Esophagus muscularis mucosa (tissue), 4 donors: Measurements from ENCODE around the gene CCDC40. TPM values are rescaled to one million over a fixed set of nuclear protein-coding genes. Genes with fewer than 3 reads are reported as not detected.

ENCODE experiments used
- DNase-seq: peaks from one replicate; pipeline ENCODE4 v3.0.0-alpha.2; 2017; ENCODE audit errors: extremely low spot score
- H3K27ac ChIP-seq, 4 donors: fragments of 200-600 bp; sonication (generic); replicated peaks in 1 of 4; 1 replicate in 3 of 4; 2 replicates in 1 of 4; pipeline ENCODE4 v1.5.1; 2016 to 2019; ENCODE audit warnings: mild to moderate bottlenecking in 1 of 4
- H3K27me3 ChIP-seq, 4 donors: fragments of 200-600 bp; sonication (generic); one replicate each; pipeline versions ENCODE4 v1.5.1 to v1.6.0; 2016 to 2019
- H3K36me3 ChIP-seq, 4 donors: fragments of 200-600 bp; sonication (generic); one replicate each; pipeline ENCODE4 v1.5.1; 2016 to 2019
- H3K4me1 ChIP-seq, 4 donors: fragments of 200-600 bp; sonication (generic); one replicate each; pipeline ENCODE4 v1.5.1; 2016 to 2019
- H3K4me3 ChIP-seq, 4 donors: fragments of 200-600 bp; sonication (generic); 1 replicate in 2 of 4; 2 replicates in 2 of 4; pipeline ENCODE4 v1.5.1; 2016 to 2019; ENCODE audit warnings: mild to moderate bottlenecking in 4 of 4, moderate library complexity in 1 of 4
- H3K9me3 ChIP-seq, 4 donors: fragments of 200-600 bp; sonication (generic); 1 replicate in 3 of 4; 2 replicates in 1 of 4; pipeline ENCODE4 v1.5.1; 2016 to 2019
- CTCF ChIP-seq, 3 experiments: fragments of 200-600 bp in 2 of 3; fragments of 450-650 bp in 1 of 3; sonication (generic) in 2 of 3; IDR thresholded peaks; one replicate each; pipeline ENCODE4 v1.5.1; 2017 to 2019; ENCODE audit warnings: antibody characterized with exemption in 3 of 3, mild to moderate bottlenecking in 2 of 3, moderate library complexity in 1 of 3
- EP300 ChIP-seq: sonication (generic); formaldehyde crosslinking; IDR thresholded peaks from one replicate; pipeline ENCODE4 v1.6.1; 2017; ENCODE audit warnings: antibody characterized with exemption
- POLR2A ChIP-seq: fragments of 450-650 bp; IDR thresholded peaks from one replicate; pipeline ENCODE4 v1.6.1; 2017; ENCODE audit warnings: antibody characterized with exemption, moderate library complexity, mild to moderate bottlenecking, low read depth
- POLR2AphosphoS5 ChIP-seq, 2 donors: sonication (generic); formaldehyde crosslinking; IDR thresholded peaks; one replicate each; pipeline ENCODE4 v1.6.1; 2017; ENCODE audit warnings: antibody characterized with exemption in 2 of 2
- WGBS: methylation state at CpG from one replicate; pipeline ENCODE4 v1.1.5; 2018; 5-methylcytosine and 5-hydroxymethylcytosine counted together
- intact Hi-C: fragments of 100-400 bp; cut with DNase I; formaldehyde crosslinking; loops from one replicate; pipeline ENCODE4 v1.15.1; 2023
- total RNA-seq, 4 donors: library from RNA; depleted of rRNA; stranded (reverse); fragments of >200 nt; gene quantifications; one replicate each; pipeline versions ENCODE4 v1.1.0 to v1.2.1, GENCODE V29; 2016

The CCDC40 gene
- total RNA-seq, 4 donors from 2014 or later, result 4.9 to 9.5 (median 7.8) TPM

GRCh38 chr17:80102664-80103448 lies 66.4 kb downstream of the CCDC40 start:
- Histone ChIP-seq H3K4me1 (peaks cover 14 to 41% (median 27%) of the 10 kb centered on the region in 4 donors), H3K4me3 (peak overlapping the region in 1 of 4 donors; percentile 93), H3K36me3 (peaks cover 0 to 16% (median 6%) of the 10 kb centered on the region in 4 donors), H3K9me3 (no peaks in the 10 kb centered on the region), H3K27me3 (no peaks in the 10 kb centered on the region), H3K27ac (no peak overlapping the region)
- intact Hi-C loops, result loop anchor here (5.0 kb wide), 1 partner anchor 44 kb away; the partner anchor contains the start of gene EIF4A3
- DNase-seq, result no peak
- WGBS, result 91% methylated on average over 11 of the region's 15 CpGs
- no peak for TF ChIP-seq POLR2A
- TF ChIP-seq POLR2AphosphoS5 (IDR thresholded peaks at IDR 0.05), result no peak
- TF ChIP-seq EP300, result no peak
- no peak for TF ChIP-seq CTCF (IDR thresholded peaks at IDR 0.05)

- no peak overlapping the region for H3K4me3 ChIP-seq
- 95% methylated on average over 16 of the region's 19 CpGs for WGBS
- TF ChIP-seq POLR2AphosphoS5 (IDR thresholded peaks at IDR 0.05), result no peak
- TF ChIP-seq CTCF (IDR thresholded peaks at IDR 0.05), result no peak
- no peak for TF ChIP-seq EP300
- H3K36me3 ChIP-seq, result peaks cover 0 to 23% (median 10%) of the 10 kb centered on the region in 4 donors
- intact Hi-C loops, result loop anchor here (5.0 kb wide), 1 partner anchor 44 kb away; the partner anchor contains the start of gene EIF4A3
- H3K27ac ChIP-seq, result no peak overlapping the region
- peaks cover 14 to 41% (median 27%) of the 10 kb centered on the region in 4 donors for H3K4me1 ChIP-seq
- no peaks in the 10 kb centered on the region for H3K27me3 ChIP-seq
- DNase-seq, result no peak
- no peaks in the 10 kb centered on the region for H3K9me3 ChIP-seq
Measured at GRCh38 chr17:80103449-80104085, 67.1 kb downstream of the CCDC40 start.

GRCh38 chr17:80104321-80104955 lies 68.0 kb downstream of the CCDC40 start:
- TF ChIP-seq CTCF (IDR thresholded peaks at IDR 0.05), result no peak
- no peak for TF ChIP-seq EP300
- TF ChIP-seq POLR2AphosphoS5 (IDR thresholded peaks at IDR 0.05), result no peak
- no peak for TF ChIP-seq POLR2A
- H3K27ac ChIP-seq, result no peak overlapping the region
- WGBS, result 74% methylated on average over 22 of the region's 26 CpGs
- H3K4me3 ChIP-seq, result no peak overlapping the region
- intact Hi-C loops, result loop anchor here (5.0 kb wide), 1 partner anchor 43 kb away; the partner anchor contains the start of gene EIF4A3
- peaks cover 0 to 32% (median 15%) of the 10 kb centered on the region in 4 donors for H3K36me3 ChIP-seq
- peaks cover 14 to 41% (median 27%) of the 10 kb centered on the region in 4 donors for H3K4me1 ChIP-seq
- no peaks in the 10 kb centered on the region for H3K27me3 ChIP-seq
- H3K9me3 ChIP-seq, result no peaks in the 10 kb centered on the region
- DNase-seq, result no peak

- Histone ChIP-seq H3K9me3 (no peaks in the 10 kb centered on the region), H3K4me3 (no peak overlapping the region), H3K27ac (no peak overlapping the region), H3K36me3 (peaks cover 0 to 36% (median 21%) of the 10 kb centered on the region in 4 donors), H3K4me1 (peaks cover 14 to 41% (median 27%) of the 10 kb centered on the region in 4 donors), H3K27me3 (no peaks in the 10 kb centered on the region)
- no peak for DNase-seq
- 89% methylated on average over 14 of the region's 18 CpGs for WGBS
- intact Hi-C loops, result loop anchor here (5.0 kb wide), 1 partner anchor 42 kb away; the partner anchor contains the start of gene EIF4A3
- no peak for TF ChIP-seq POLR2AphosphoS5 (IDR thresholded peaks at IDR 0.05)
- no peak for TF ChIP-seq CTCF (IDR thresholded peaks at IDR 0.05)
- TF ChIP-seq EP300, result no peak
- TF ChIP-seq POLR2A, result no peak
Measured at GRCh38 chr17:80104956-80105375, 68.5 kb downstream of the CCDC40 start.
